Liver (tissue), 9 donors: Measurements from ENCODE around the gene CPLANE1. TPM values are rescaled to one million over a fixed set of nuclear protein-coding genes. Genes with fewer than 3 reads are reported as not detected.

ENCODE experiments used
- DNase-seq: peaks from one replicate; pipeline ENCODE4 v3.0.0-alpha.2; 2017; ENCODE audit warnings: low spot score
- H3K27ac ChIP-seq, 2 donors: one replicate each; pipeline ENCODE4 v1.7.0; 2013; ENCODE audit warnings: inconsistent platforms in 2 of 2, low read length in 2 of 2, control low read depth in 1 of 2, low read depth in 1 of 2, mild to moderate bottlenecking in 1 of 2
- H3K27me3 ChIP-seq, 4 donors: one replicate each; pipeline versions ENCODE4 v1.6.1 to v1.7.0; 2013; ENCODE audit warnings: low read length in 3 of 4, inconsistent platforms in 1 of 4, mild to moderate bottlenecking in 1 of 4, moderate library complexity in 1 of 4; ENCODE audit not compliant: control insufficient read depth in 4 of 4, insufficient read depth in 4 of 4
- H3K36me3 ChIP-seq, 4 donors: one replicate each; pipeline versions ENCODE4 v1.6.1 to v1.7.0; 2013; ENCODE audit warnings: low read length in 3 of 4, mild to moderate bottlenecking in 3 of 4, low read depth in 1 of 4, moderate library complexity in 1 of 4; ENCODE audit not compliant: control insufficient read depth in 4 of 4, insufficient read depth in 3 of 4
- H3K4me1 ChIP-seq, 4 donors: one replicate each; pipeline versions ENCODE4 v1.6.1 to v1.7.0; 2013; ENCODE audit warnings: low read length in 3 of 4, mild to moderate bottlenecking in 3 of 4, moderate library complexity in 1 of 4; ENCODE audit not compliant: control insufficient read depth in 4 of 4, insufficient read depth in 4 of 4
- H3K4me3 ChIP-seq, 3 donors: one replicate each; pipeline versions ENCODE4 v1.6.1 to v1.7.0; 2013; ENCODE audit warnings: low read length in 3 of 3, control low read depth in 1 of 3, low read depth in 1 of 3, mild to moderate bottlenecking in 1 of 3
- H3K9ac ChIP-seq, 2 donors: one replicate each; pipeline ENCODE4 v1.7.0; 2013; ENCODE audit warnings: low read length in 2 of 2, mild to moderate bottlenecking in 2 of 2, moderate library complexity in 2 of 2, control low read depth in 1 of 2, low read depth in 1 of 2
- H3K9me3 ChIP-seq, 4 donors: one replicate each; pipeline versions ENCODE4 v1.6.1 to v1.7.0; 2013; ENCODE audit warnings: low read length in 3 of 4; ENCODE audit not compliant: control insufficient read depth in 4 of 4
- EGR1 ChIP-seq, 2 donors: IDR thresholded peaks; 2 replicates each; pipeline ENCODE4 v1.6.1; 2016 to 2018; ENCODE audit warnings: antibody characterized with exemption in 2 of 2, low read depth in 2 of 2
- FOXA1 ChIP-seq: IDR thresholded peaks from 2 replicates; pipeline ENCODE4 v1.6.1; 2016; ENCODE audit warnings: antibody characterized with exemption
- FOXA2 ChIP-seq: IDR thresholded peaks from 2 replicates; pipeline ENCODE4 v1.6.1; 2016; ENCODE audit warnings: antibody characterized with exemption
- GABPA ChIP-seq, 2 donors: IDR thresholded peaks in 1 of 2; conservative IDR thresholded peaks in 1 of 2; 2 replicates each; pipeline ENCODE4 v1.6.1; 2016; ENCODE audit warnings: antibody characterized with exemption in 2 of 2, mild to moderate bottlenecking in 1 of 2, moderate library complexity in 1 of 2
- HNF4A ChIP-seq, 2 donors: conservative IDR thresholded peaks; 2 replicates each; pipeline ENCODE4 v1.6.1; 2016; ENCODE audit warnings: antibody characterized with exemption in 2 of 2, mild to moderate bottlenecking in 2 of 2
- HNF4G ChIP-seq: IDR thresholded peaks from 2 replicates; pipeline ENCODE4 v1.6.1; 2016; ENCODE audit warnings: antibody characterized with exemption
- JUND ChIP-seq, 2 donors: IDR thresholded peaks; 2 replicates each; pipeline ENCODE4 v1.6.1; 2016; ENCODE audit warnings: antibody characterized with exemption in 2 of 2
- NR2F2 ChIP-seq: IDR thresholded peaks from 2 replicates; pipeline ENCODE4 v1.6.1; 2016; ENCODE audit warnings: antibody characterized with exemption
- RAD21 ChIP-seq, 2 donors: IDR thresholded peaks; 2 replicates each; pipeline ENCODE4 v1.6.1; 2016; ENCODE audit warnings: antibody characterized with exemption in 2 of 2, mild to moderate bottlenecking in 2 of 2
- SP1 ChIP-seq: IDR thresholded peaks from 2 replicates; pipeline ENCODE4 v1.6.1; 2018; ENCODE audit warnings: antibody characterized with exemption, mild to moderate bottlenecking
- YY1 ChIP-seq: IDR thresholded peaks from 2 replicates; pipeline ENCODE4 v1.6.1; 2016; ENCODE audit warnings: antibody characterized with exemption, mild to moderate bottlenecking
- WGBS: extraction: QIAGEN DNeasy Blood & Tissue Kit; methylation state at CpG from one replicate; pipeline ENCODE4 v1.1.7; 2013; 5-methylcytosine and 5-hydroxymethylcytosine counted together
- polyA plus RNA-seq, 2 donors: library from polyadenylated mRNA; stranded (reverse) in 1 of 2; unstranded in 1 of 2; fragments of 200-250 nt in 1 of 2; fragments of >200 nt in 1 of 2; fragmentation: Nextera tagmentation in 1 of 2; extraction: Ambion mirVana in 1 of 2; gene quantifications; one replicate each; pipeline versions ENCODE4 v1.2.1 to v1.2.3, GENCODE V29; 2013 to 2015
- total RNA-seq, 2 donors: library from RNA; depleted of rRNA; stranded (reverse); fragments of >200 nt; gene quantifications; one replicate each; pipeline ENCODE4 v1.2.3, GENCODE V29; 2014
- TF ChIP-seq, protein P1 (sequence below): fragments of 150-350 bp; IDR thresholded peaks from 2 replicates; pipeline ENCODE4 v1.5.1; 2017; ENCODE audit warnings: improper control_type of control experiment, low read depth, low read length; ENCODE audit not compliant: missing input control
- TF ChIP-seq, protein P2 (sequence below): IDR thresholded peaks from 2 replicates; pipeline ENCODE4 v1.6.1; 2016; ENCODE audit warnings: antibody characterized with exemption
- TF ChIP-seq, protein P3 (sequence below): IDR thresholded peaks from 2 replicates; pipeline ENCODE4 v1.6.1; 2016; ENCODE audit warnings: antibody characterized with exemption
- TF ChIP-seq, protein P4 (sequence below): IDR thresholded peaks from 2 replicates; pipeline ENCODE4 v1.6.1; 2016; ENCODE audit warnings: antibody characterized with exemption
- TF ChIP-seq, protein P5 (sequence below): IDR thresholded peaks from 2 replicates; pipeline ENCODE4 v1.6.1; 2016; ENCODE audit warnings: antibody characterized with exemption, mild to moderate bottlenecking
- donor health status: healthy.
- donor health status: healthy.
- donor health status: healthy.
- donor health status: healthy.
- donor health status: healthy.

Gene CPLANE1
- total and polyA plus RNA-seq, 4 donors = 0.75 to 11.6 (median 3.8) TPM

DNA sequence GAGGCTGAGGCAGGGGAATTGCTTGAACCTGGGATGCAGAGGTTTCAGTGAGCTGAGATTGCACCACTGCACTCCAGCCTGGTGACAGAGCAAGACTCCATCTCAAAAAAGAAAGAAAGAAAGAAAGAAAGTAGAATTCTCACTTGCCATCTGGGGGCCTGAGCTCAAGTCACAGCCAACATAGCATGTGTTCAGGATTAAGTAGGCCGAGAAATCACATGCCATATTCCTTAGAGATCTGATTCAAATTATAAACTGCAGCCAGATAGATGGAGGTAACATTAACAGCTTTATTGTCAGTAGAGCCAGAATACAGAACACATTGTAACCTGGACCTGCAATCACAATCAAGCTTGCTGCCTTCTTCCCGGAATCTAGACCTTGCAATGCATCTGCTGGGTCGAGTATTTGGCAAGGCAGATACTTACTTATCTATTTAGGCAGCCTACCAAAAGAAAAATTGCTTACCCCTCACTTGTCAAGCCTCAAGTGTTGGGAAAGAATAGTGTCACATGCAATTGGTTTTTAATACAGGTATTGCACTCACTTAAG, 173.7 kb downstream of the CPLANE1 start:
- TF ChIP-seq FOXA1 = no peak
- no peak for TF ChIP-seq GABPA (IDR thresholded peaks at IDR 0.05 in 1 of 2, conservative IDR thresholded peaks at IDR 0.05 in 1 of 2)
- TF ChIP-seq, protein P1, sequence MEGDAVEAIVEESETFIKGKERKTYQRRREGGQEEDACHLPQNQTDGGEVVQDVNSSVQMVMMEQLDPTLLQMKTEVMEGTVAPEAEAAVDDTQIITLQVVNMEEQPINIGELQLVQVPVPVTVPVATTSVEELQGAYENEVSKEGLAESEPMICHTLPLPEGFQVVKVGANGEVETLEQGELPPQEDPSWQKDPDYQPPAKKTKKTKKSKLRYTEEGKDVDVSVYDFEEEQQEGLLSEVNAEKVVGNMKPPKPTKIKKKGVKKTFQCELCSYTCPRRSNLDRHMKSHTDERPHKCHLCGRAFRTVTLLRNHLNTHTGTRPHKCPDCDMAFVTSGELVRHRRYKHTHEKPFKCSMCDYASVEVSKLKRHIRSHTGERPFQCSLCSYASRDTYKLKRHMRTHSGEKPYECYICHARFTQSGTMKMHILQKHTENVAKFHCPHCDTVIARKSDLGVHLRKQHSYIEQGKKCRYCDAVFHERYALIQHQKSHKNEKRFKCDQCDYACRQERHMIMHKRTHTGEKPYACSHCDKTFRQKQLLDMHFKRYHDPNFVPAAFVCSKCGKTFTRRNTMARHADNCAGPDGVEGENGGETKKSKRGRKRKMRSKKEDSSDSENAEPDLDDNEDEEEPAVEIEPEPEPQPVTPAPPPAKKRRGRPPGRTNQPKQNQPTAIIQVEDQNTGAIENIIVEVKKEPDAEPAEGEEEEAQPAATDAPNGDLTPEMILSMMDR = no peak
- TF ChIP-seq NR2F2 = no peak
- no peak for TF ChIP-seq HNF4G
- TF ChIP-seq RAD21 (IDR thresholded peaks at IDR 0.05) = no peak
- TF ChIP-seq EGR1 (IDR thresholded peaks at IDR 0.05; ENCODE audit: low read depth in 2 of 2) = no peak
- TF ChIP-seq, protein P2, sequence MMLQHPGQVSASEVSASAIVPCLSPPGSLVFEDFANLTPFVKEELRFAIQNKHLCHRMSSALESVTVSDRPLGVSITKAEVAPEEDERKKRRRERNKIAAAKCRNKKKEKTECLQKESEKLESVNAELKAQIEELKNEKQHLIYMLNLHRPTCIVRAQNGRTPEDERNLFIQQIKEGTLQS = no peak
- no peak for TF ChIP-seq HNF4A (conservative IDR thresholded peaks at IDR 0.05)
- no peak for TF ChIP-seq SP1
- no peak for TF ChIP-seq JUND (IDR thresholded peaks at IDR 0.05)
- no peak for TF ChIP-seq YY1
- TF ChIP-seq, protein P3, sequence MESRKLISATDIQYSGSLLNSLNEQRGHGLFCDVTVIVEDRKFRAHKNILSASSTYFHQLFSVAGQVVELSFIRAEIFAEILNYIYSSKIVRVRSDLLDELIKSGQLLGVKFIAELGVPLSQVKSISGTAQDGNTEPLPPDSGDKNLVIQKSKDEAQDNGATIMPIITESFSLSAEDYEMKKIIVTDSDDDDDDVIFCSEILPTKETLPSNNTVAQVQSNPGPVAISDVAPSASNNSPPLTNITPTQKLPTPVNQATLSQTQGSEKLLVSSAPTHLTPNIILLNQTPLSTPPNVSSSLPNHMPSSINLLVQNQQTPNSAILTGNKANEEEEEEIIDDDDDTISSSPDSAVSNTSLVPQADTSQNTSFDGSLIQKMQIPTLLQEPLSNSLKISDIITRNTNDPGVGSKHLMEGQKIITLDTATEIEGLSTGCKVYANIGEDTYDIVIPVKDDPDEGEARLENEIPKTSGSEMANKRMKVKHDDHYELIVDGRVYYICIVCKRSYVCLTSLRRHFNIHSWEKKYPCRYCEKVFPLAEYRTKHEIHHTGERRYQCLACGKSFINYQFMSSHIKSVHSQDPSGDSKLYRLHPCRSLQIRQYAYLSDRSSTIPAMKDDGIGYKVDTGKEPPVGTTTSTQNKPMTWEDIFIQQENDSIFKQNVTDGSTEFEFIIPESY = no peak
- no peak for TF ChIP-seq FOXA2
- TF ChIP-seq, protein P4, sequence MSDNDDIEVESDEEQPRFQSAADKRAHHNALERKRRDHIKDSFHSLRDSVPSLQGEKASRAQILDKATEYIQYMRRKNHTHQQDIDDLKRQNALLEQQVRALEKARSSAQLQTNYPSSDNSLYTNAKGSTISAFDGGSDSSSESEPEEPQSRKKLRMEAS = no peak
- TF ChIP-seq, protein P5, sequence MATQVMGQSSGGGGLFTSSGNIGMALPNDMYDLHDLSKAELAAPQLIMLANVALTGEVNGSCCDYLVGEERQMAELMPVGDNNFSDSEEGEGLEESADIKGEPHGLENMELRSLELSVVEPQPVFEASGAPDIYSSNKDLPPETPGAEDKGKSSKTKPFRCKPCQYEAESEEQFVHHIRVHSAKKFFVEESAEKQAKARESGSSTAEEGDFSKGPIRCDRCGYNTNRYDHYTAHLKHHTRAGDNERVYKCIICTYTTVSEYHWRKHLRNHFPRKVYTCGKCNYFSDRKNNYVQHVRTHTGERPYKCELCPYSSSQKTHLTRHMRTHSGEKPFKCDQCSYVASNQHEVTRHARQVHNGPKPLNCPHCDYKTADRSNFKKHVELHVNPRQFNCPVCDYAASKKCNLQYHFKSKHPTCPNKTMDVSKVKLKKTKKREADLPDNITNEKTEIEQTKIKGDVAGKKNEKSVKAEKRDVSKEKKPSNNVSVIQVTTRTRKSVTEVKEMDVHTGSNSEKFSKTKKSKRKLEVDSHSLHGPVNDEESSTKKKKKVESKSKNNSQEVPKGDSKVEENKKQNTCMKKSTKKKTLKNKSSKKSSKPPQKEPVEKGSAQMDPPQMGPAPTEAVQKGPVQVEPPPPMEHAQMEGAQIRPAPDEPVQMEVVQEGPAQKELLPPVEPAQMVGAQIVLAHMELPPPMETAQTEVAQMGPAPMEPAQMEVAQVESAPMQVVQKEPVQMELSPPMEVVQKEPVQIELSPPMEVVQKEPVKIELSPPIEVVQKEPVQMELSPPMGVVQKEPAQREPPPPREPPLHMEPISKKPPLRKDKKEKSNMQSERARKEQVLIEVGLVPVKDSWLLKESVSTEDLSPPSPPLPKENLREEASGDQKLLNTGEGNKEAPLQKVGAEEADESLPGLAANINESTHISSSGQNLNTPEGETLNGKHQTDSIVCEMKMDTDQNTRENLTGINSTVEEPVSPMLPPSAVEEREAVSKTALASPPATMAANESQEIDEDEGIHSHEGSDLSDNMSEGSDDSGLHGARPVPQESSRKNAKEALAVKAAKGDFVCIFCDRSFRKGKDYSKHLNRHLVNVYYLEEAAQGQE = no peak
- no peak overlapping the region for H3K4me3 ChIP-seq
- no peak overlapping the region for H3K27ac ChIP-seq
- H3K9ac ChIP-seq = no peak overlapping the region
- no peak for DNase-seq
- H3K27me3 ChIP-seq = no peaks in the 10 kb centered on the region
- H3K36me3 ChIP-seq = no peaks in the 10 kb centered on the region
- H3K9me3 ChIP-seq = no peaks in the 10 kb centered on the region
- WGBS = 88% methylated on average over 3 of the region's 3 CpGs
- H3K4me1 ChIP-seq = no peaks in the 10 kb centered on the region
